Activated gamma-delta T cell treated with anti-CD3 and anti-CD28 coated beads, Interleukin-2, amount 50 U/mL, for 16 hours (primary cell): ENCODE measurements around the gene TPPP.

Experiments
- DNase-seq: peaks from one replicate; pipeline ENCODE4 v3.0.0-alpha.2; 2020; ENCODE audit warnings: low read depth

Gene TPPP

DNA sequence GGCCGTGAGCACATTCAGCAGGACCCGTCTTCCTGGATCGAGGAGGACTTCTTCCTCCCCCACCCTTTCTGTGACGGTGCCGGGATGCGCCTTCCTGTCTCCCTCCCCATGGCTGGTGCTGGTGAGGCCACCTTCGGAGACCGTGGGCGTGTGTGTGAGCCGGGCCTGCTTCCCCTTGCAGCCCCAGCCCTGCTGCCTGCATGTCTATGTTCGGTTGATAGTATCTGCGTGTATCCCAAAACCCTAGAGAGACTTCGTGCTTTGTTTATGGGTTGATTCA is 68.3 kb downstream of the TPPP start:
- DNase-seq: no peak

- DNase-seq: no peak
These were observed 68.8 kb downstream of the TPPP start for GRCh38 chr5:624118-624950.

- no peak for DNase-seq
These were observed 69.6 kb downstream of the TPPP start for GRCh38 chr5:623531-623930.

- DNase-seq: no peak
These were observed 70.1 kb downstream of the TPPP start for GRCh38 chr5:622946-623522.

DNA sequence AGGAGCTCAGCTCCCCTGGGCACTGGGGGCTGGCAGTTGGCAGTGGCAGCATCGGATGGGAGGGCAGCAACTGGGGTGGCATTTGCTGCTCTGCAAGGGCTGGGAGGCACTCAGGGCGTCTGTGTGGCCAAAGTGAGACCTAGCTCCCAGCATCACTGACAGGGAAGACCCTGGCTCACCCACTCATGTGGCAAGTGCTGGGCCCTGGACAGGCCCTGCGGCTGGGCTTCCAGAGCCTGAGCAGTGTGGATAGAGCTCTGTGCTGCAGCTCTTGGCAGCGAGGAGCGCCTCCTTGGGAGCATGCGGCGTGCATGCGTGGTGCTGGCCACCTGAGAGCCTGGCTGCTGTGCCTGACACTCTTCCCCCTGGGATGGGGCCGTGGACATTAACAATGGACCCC is 70.8 kb downstream of the TPPP start:
- no peak for DNase-seq

- DNase-seq: no peak
These were observed 71.8 kb downstream of the TPPP start for GRCh38 chr5:621341-621761.

GRCh38 chr5:620586-621180 is 72.5 kb downstream of the TPPP start:
- no peak for DNase-seq

GRCh38 chr5:620152-620551 is 73.0 kb downstream of the TPPP start:
- no peak for DNase-seq

- DNase-seq: no peak
These were observed 73.7 kb downstream of the TPPP start for GRCh38 chr5:619444-619843.

DNA sequence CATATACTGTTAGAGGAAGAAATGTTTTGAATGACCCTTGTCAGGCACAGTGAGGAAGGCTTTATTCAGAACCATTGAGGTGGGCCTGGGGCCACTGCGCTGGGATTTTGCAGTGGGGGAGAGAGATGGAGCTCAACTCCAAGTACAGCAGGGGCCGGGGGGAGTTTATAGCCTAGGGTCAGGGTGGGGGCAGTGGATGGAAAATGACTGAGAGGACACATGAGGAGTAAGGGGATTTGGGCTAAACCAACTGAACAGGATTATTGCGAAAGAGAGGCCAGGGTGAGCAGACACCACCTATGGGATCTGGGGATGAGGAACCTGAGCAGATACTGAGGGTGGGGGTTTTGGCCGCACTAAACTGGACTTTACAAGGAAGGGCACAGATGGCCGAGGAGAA is 74.7 kb downstream of the TPPP start:
- DNase-seq: no peak

DNA sequence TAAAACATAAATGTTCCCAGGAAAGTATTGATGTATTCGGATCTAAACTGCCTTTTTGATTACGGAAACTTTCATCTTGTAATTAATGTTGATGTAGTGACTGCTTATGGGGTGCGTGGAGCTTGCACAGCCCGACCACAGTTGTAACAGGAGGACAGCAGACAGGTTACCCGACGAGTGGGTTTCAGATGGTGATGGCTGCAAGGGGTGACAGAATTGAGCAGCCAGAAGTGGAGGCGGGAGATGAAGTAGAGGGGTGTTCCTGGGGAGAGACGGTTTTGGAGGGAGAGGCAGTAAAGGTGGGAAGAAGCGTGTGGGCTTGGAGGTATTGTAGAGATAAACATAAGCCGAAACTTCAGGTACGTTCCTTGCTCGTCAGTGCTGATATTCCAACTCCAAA is 75.3 kb downstream of the TPPP start:
- no peak for DNase-seq

DNA sequence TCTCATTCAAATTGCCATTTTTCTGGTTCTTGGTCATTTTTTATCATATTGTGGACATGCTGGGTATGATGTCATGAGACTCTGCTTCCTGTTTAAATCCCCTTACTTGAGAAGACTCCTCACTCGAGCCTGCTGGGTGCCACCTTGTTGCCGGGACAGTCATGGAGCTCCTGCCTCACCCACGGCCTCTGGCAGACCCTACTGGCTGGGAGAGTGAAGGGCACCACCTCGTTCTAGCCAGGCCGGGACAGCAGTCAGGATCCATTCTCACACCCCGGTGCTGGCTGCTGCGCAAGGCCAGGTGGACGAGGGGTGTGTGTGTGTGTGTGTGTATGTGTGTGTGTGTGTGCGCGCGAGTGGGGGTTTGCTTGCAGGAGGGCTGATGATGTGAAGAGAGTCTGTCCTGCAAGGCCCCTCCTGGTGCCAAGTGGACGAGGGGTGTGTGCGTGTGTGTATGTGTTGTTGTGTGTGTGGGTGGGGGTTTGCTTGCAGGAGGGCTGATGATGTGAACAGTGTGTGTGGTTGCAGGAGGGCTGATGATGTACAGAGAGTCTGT is 76.6 kb downstream of the TPPP start:
- no peak for DNase-seq

GRCh38 chr5:612498-613424 is 80.4 kb downstream of the TPPP start:
- no peak for DNase-seq

GRCh38 chr5:611731-612486 is 81.2 kb downstream of the TPPP start, which contains the start of gene CEP72:
Gene CEP72 (plus strand): TSS chr5:612340. CDS start chr5:612362, 22 bp downstream.
- peak; percentile 92 for DNase-seq

GRCh38 chr5:610744-611730 is 82.1 kb downstream of the TPPP start:
- no peak for DNase-seq

GRCh38 chr5:610011-610743 is 83.0 kb downstream of the TPPP start:
- no peak for DNase-seq
